ENCODE measurements around the gene ADPRHL1.

ADPRHL1 gene

DNA sequence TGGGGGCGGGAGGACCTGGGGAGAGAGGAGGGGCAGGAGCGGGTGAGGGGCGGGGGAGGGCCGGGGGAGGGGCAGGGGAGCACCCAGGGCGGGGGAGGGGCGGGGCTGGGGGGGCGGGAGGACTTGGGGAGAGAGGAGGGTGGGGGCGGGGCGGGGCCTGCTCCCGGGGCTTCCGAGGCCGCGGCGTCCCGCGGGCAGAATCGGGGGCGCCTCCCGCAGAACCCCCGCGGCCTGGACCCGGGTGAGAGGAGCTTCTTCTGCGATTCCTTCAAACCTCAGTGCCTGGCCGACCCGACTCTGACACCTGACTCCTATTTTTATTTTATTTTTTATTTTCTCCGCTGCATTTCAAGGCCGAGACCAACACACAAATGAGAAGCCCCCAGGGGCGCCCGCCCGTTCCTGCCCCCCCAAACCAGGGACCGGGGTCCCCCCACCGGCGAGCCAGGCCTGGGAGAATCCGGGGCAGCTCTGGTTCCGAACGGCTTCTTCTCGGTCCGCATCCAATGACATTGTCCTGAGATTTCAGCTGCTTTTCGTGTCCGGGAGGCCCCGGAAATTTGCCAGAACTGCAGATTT lies 88.9 kb downstream of the ADPRHL1 start:
- Histone ChIP-seq H3K27ac (ENCODE audit: low read length) (no peak overlapping the region), H3K9me3 (replicated peaks; ENCODE audit: insufficient read depth, low read length) (no peaks in the 10 kb centered on the region), H3K79me2 (ENCODE audit: low read length) (no peaks in the 10 kb centered on the region), H3F3A (ENCODE audit: insufficient read depth, low read length) (no peaks in the 10 kb centered on the region), H3K9ac (ENCODE audit: low read length) (no peak overlapping the region), H3K4me3 (ENCODE audit: low read length) (no peak overlapping the region), H3K9me2 (replicated peaks; ENCODE audit: insufficient read depth, low read length) (no peaks in the 10 kb centered on the region), H4K20me1 (ENCODE audit: insufficient read depth, low read length) (no peaks in the 10 kb centered on the region), H2AFZ (ENCODE audit: low read length) (no peak overlapping the region), H3K4me2 (ENCODE audit: low read depth, low read length) (no peak overlapping the region), H3K36me3 (replicated peaks; ENCODE audit: insufficient read depth, low read length) (no peaks in the 10 kb centered on the region), H3K4me1 (ENCODE audit: low read length) (no peaks in the 10 kb centered on the region), H3K27me3 (replicated peaks; ENCODE audit: insufficient read depth, low read length) (peaks cover 70% of the 10 kb centered on the region)
- no peak for DNase-seq
- TF ChIP-seq CTCF (IDR thresholded peaks at IDR 0.05; ENCODE audit: low read length) (no peak), EZH2 (optimal IDR thresholded peaks at IDR 0.05; ENCODE audit: low read depth, low read length) (no peak), EZH2phosphoT487 (IDR thresholded peaks at IDR 0.05; ENCODE audit: low read length) (no peak)

GRCh38 chr13:113361406-113361805 lies 91.9 kb downstream of the ADPRHL1 start:
- H3K4me3 ChIP-seq (ENCODE audit: low read length), result no peak overlapping the region
- H3K9ac ChIP-seq (ENCODE audit: low read length), result no peak overlapping the region
- H3K27ac ChIP-seq (ENCODE audit: low read length), result no peak overlapping the region
- no peak overlapping the region for H3K4me2 ChIP-seq (ENCODE audit: low read depth, low read length)
- no peaks in the 10 kb centered on the region for H3K9me3 ChIP-seq (replicated peaks; ENCODE audit: insufficient read depth, low read length)
- peaks cover 80% of the 10 kb centered on the region for H3K27me3 ChIP-seq (replicated peaks; ENCODE audit: insufficient read depth, low read length)
- DNase-seq, result no peak
- H3K79me2 ChIP-seq (ENCODE audit: low read length), result no peaks in the 10 kb centered on the region
- TF ChIP-seq EZH2phosphoT487 (IDR thresholded peaks at IDR 0.05; ENCODE audit: low read length), result no peak
- no peak for TF ChIP-seq CTCF (IDR thresholded peaks at IDR 0.05; ENCODE audit: low read length)
- TF ChIP-seq EZH2 (optimal IDR thresholded peaks at IDR 0.05; ENCODE audit: low read depth, low read length), result no peak
- no peaks in the 10 kb centered on the region for H3F3A ChIP-seq (ENCODE audit: insufficient read depth, low read length)
- H2AFZ ChIP-seq (ENCODE audit: low read length), result no peak overlapping the region
- no peaks in the 10 kb centered on the region for H3K36me3 ChIP-seq (replicated peaks; ENCODE audit: insufficient read depth, low read length)
- no peaks in the 10 kb centered on the region for H3K4me1 ChIP-seq (ENCODE audit: low read length)
- H4K20me1 ChIP-seq (ENCODE audit: insufficient read depth, low read length), result no peaks in the 10 kb centered on the region
- H3K9me2 ChIP-seq (replicated peaks; ENCODE audit: insufficient read depth, low read length), result no peaks in the 10 kb centered on the region

DNA sequence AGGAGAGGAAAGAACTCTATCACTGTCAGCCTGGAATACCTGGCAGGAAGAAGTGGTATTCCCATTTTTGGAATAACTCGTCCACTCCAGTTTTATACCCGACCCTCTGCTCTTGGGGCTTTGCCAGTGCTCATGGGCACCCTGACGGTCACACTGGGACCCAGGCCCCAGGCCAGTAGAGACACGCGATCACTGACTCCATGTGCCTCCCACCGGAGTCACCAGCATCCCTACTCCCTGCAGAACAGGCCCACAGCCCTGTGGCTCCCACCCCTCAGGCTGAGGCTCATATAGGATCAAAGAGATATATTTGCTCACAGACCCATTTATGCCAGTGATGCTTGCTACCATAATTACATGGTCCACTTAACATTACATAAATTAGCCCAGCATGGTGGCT lies 92.8 kb downstream of the ADPRHL1 start:
- H3F3A ChIP-seq (ENCODE audit: insufficient read depth, low read length), result no peaks in the 10 kb centered on the region
- no peaks in the 10 kb centered on the region for H3K9me2 ChIP-seq (replicated peaks; ENCODE audit: insufficient read depth, low read length)
- H3K9ac ChIP-seq (ENCODE audit: low read length), result no peak overlapping the region
- H3K27ac ChIP-seq (ENCODE audit: low read length), result no peak overlapping the region
- no peak overlapping the region for H2AFZ ChIP-seq (ENCODE audit: low read length)
- H3K4me3 ChIP-seq (ENCODE audit: low read length), result no peak overlapping the region
- no peaks in the 10 kb centered on the region for H3K4me1 ChIP-seq (ENCODE audit: low read length)
- H3K4me2 ChIP-seq (ENCODE audit: low read depth, low read length), result no peak overlapping the region
- TF ChIP-seq EZH2 (optimal IDR thresholded peaks at IDR 0.05; ENCODE audit: low read depth, low read length) (no peak), EZH2phosphoT487 (IDR thresholded peaks at IDR 0.05; ENCODE audit: low read length) (no peak), CTCF (IDR thresholded peaks at IDR 0.05; ENCODE audit: low read length) (no peak)
- no peaks in the 10 kb centered on the region for H3K79me2 ChIP-seq (ENCODE audit: low read length)
- H3K36me3 ChIP-seq (replicated peaks; ENCODE audit: insufficient read depth, low read length), result no peaks in the 10 kb centered on the region
- no peaks in the 10 kb centered on the region for H4K20me1 ChIP-seq (ENCODE audit: insufficient read depth, low read length)
- peaks cover 76% of the 10 kb centered on the region for H3K27me3 ChIP-seq (replicated peaks; ENCODE audit: insufficient read depth, low read length)
- no peaks in the 10 kb centered on the region for H3K9me3 ChIP-seq (replicated peaks; ENCODE audit: insufficient read depth, low read length)
- DNase-seq, result no peak

All from MM.1S (cell line).